ENCODE measurements around the gene PACRG.

The PACRG gene

GRCh38 chr6:163324688-163325389, 597.1 kb downstream of the PACRG start:
- TF ChIP-seq TOX (CRISPR knock-in tag; IDR thresholded peaks at IDR 0.05; ENCODE audit: borderline replicate concordance) (no peak), CREB5 (CRISPR knock-in tag; IDR thresholded peaks at IDR 0.05; ENCODE audit: low read depth) (no peak), ZNF70 (CRISPR knock-in tag; IDR thresholded peaks at IDR 0.05) (no peak), ESRRG (CRISPR knock-in tag; IDR thresholded peaks at IDR 0.05) (no peak), ZFP30 (CRISPR knock-in tag; IDR thresholded peaks at IDR 0.05) (no peak), SNAI2 (CRISPR knock-in tag; IDR thresholded peaks at IDR 0.05) (no peak), ARNTL (CRISPR knock-in tag; IDR thresholded peaks at IDR 0.05; ENCODE audit: borderline replicate concordance, low read depth) (no peak), ISL1 (CRISPR knock-in tag; IDR thresholded peaks at IDR 0.05) (no peak), RARB (CRISPR knock-in tag; IDR thresholded peaks at IDR 0.05) (no peak), BACH2 (CRISPR knock-in tag; IDR thresholded peaks at IDR 0.05; ENCODE audit: borderline replicate concordance) (no peak), TCF4 (CRISPR knock-in tag; IDR thresholded peaks at IDR 0.05; ENCODE audit: borderline replicate concordance) (no peak), CSRNP3 (CRISPR knock-in tag; IDR thresholded peaks at IDR 0.05) (no peak)
- ATAC-seq: no peak

GRCh38 chr6:163325390-163325784, 597.6 kb downstream of the PACRG start:
- TF ChIP-seq RARB (CRISPR knock-in tag; IDR thresholded peaks at IDR 0.05) (no peak), CSRNP3 (CRISPR knock-in tag; IDR thresholded peaks at IDR 0.05) (no peak), SNAI2 (CRISPR knock-in tag; IDR thresholded peaks at IDR 0.05) (no peak), ARNTL (CRISPR knock-in tag; IDR thresholded peaks at IDR 0.05; ENCODE audit: borderline replicate concordance, low read depth) (no peak), CREB5 (CRISPR knock-in tag; IDR thresholded peaks at IDR 0.05; ENCODE audit: low read depth) (no peak), POU6F1 (CRISPR knock-in tag; IDR thresholded peaks at IDR 0.05; ENCODE audit: borderline replicate concordance, low read depth) (no peak), PATZ1 (CRISPR knock-in tag; IDR thresholded peaks at IDR 0.05; ENCODE audit: borderline replicate concordance) (no peak), ZFP3 (CRISPR knock-in tag; IDR thresholded peaks at IDR 0.05) (no peak), BACH2 (CRISPR knock-in tag; IDR thresholded peaks at IDR 0.05; ENCODE audit: borderline replicate concordance) (no peak), CSDC2 (CRISPR knock-in tag; IDR thresholded peaks at IDR 0.05) (no peak), PPARA (CRISPR knock-in tag; IDR thresholded peaks at IDR 0.05; ENCODE audit: borderline replicate concordance) (no peak), ISL1 (CRISPR knock-in tag; IDR thresholded peaks at IDR 0.05) (no peak), ZC3H10 (CRISPR knock-in tag; IDR thresholded peaks at IDR 0.05) (no peak), ZNF8 (CRISPR knock-in tag; IDR thresholded peaks at IDR 0.05) (no peak), ZNF70 (CRISPR knock-in tag; IDR thresholded peaks at IDR 0.05) (no peak), TSHZ2 (CRISPR knock-in tag; IDR thresholded peaks at IDR 0.05) (no peak)
- no peak for ATAC-seq
